T follicular helper cell (primary cell): ENCODE measurements around the gene LDLRAD2.

Experiments used
- DNase-seq: peaks from one replicate; pipeline ENCODE4 v3.0.0-alpha.2; 2020; ENCODE audit warnings: low read depth

LDLRAD2 gene

GRCh38 chr1:21843996-21844395 is 31.9 kb downstream of the LDLRAD2 start:
- no peak for DNase-seq

GRCh38 chr1:21845646-21846641 is 33.9 kb downstream of the LDLRAD2 start:
- DNase-seq = no peak

- DNase-seq = no peak
Measured at GRCh38 chr1:21847223-21848205, 35.4 kb downstream of the LDLRAD2 start.

GRCh38 chr1:21848524-21849174 is 36.6 kb downstream of the LDLRAD2 start:
- no peak for DNase-seq

- no peak for DNase-seq
Measured at GRCh38 chr1:21849909-21850576, 38.0 kb downstream of the LDLRAD2 start.

GRCh38 chr1:21851430-21852250 is 39.6 kb downstream of the LDLRAD2 start:
- DNase-seq = no peak

GRCh38 chr1:21852282-21853130 is 40.4 kb downstream of the LDLRAD2 start:
- DNase-seq = no peak

- DNase-seq = no peak
Measured at GRCh38 chr1:21853131-21853427, 41.0 kb downstream of the LDLRAD2 start.

- no peak for DNase-seq
Measured at GRCh38 chr1:21854090-21854750, 42.2 kb downstream of the LDLRAD2 start.

- DNase-seq = no peak
Measured at GRCh38 chr1:21854751-21855131, 42.7 kb downstream of the LDLRAD2 start.

GRCh38 chr1:21855257-21856096 is 43.4 kb downstream of the LDLRAD2 start:
- no peak for DNase-seq

GRCh38 chr1:21857142-21857839 is 45.2 kb downstream of the LDLRAD2 start:
- no peak for DNase-seq

- no peak for DNase-seq
Measured at GRCh38 chr1:21857840-21858670, 46.0 kb downstream of the LDLRAD2 start.

- no peak for DNase-seq
Measured at GRCh38 chr1:21859669-21860179, 47.7 kb downstream of the LDLRAD2 start.

- DNase-seq = no peak
Measured at GRCh38 chr1:21860971-21861370, 48.9 kb downstream of the LDLRAD2 start.
